B cell (primary cell): ENCODE measurements around the gene CLEC4M. TPM values are rescaled to one million over a fixed set of nuclear protein-coding genes. Genes with fewer than 3 reads are reported as not detected.
A peak's percentile ranks its signal among the peaks of the same experiment; 100 is the strongest.

Source experiments
- ATAC-seq: fragments of 200-7000 bp; cut with Tn5 transposase; one replicate; pipeline ENCODE4 v1.10.0; 2021; ENCODE audit warnings: low read depth, mild to moderate bottlenecking, moderate number of reproducible peaks, moderate library complexity
- CTCF ChIA-PET: fragments of 350-600 bp; sonication (Branson Sonifier 250); formaldehyde crosslinking; loops from one replicate; lab custom pipeline; 2021; ENCODE audit warnings: antibody characterized with exemption, inconsistent platforms; lab: Charles Lee
- POLR2A ChIA-PET: fragments of 350-600 bp; sonication (Branson Sonifier 250); formaldehyde crosslinking; loops from one replicate; lab custom pipeline; 2021; ENCODE audit warnings: antibody characterized with exemption; lab: Charles Lee
- DNase-seq: peaks from one replicate; pipeline ENCODE4 v3.0.0; 2013
- H2AFZ ChIP-seq: 2 replicates; pipeline ENCODE4 v1.6.1; 2012; ENCODE audit warnings: mild to moderate bottlenecking, low read depth, low read length; ENCODE audit not compliant: insufficient read depth, poor library complexity, severe bottlenecking
- H3K27ac ChIP-seq, 2 donors: 1 replicate in 1 of 2; 2 replicates in 1 of 2; pipeline ENCODE4 v1.5.1; 2012 to 2013; ENCODE audit warnings: low read length in 2 of 2, mild to moderate bottlenecking in 2 of 2, moderate library complexity in 1 of 2
- H3K27me3 ChIP-seq, 4 experiments: fragments of 200-600 bp in 1 of 4; sonication (generic) in 1 of 4; replicated peaks in 1 of 4; 1 replicate in 2 of 4; 2 replicates in 2 of 4; pipeline versions ENCODE4 v1.6.1 to v1.7.0; 2013 to 2016; ENCODE audit warnings: low read length in 3 of 4, mild to moderate bottlenecking in 2 of 4, mixed read lengths in 1 of 4, moderate library complexity in 1 of 4; ENCODE audit not compliant: insufficient read depth in 4 of 4, control insufficient read depth in 3 of 4; ENCODE audit errors: control extremely low read depth in 1 of 4
- H3K36me3 ChIP-seq, 2 experiments: replicated peaks in 1 of 2; 1 replicate in 1 of 2; 2 replicates in 1 of 2; pipeline versions ENCODE4 v1.6.1 to v1.7.1; 2013; ENCODE audit warnings: low read length in 1 of 2; ENCODE audit not compliant: insufficient read depth in 2 of 2, control insufficient read depth in 1 of 2; ENCODE audit errors: control extremely low read depth in 1 of 2, extremely low read depth in 1 of 2
- H3K4me1 ChIP-seq, 2 donors: fragments of 200-600 bp in 1 of 2; sonication (generic) in 1 of 2; 1 replicate in 1 of 2; 2 replicates in 1 of 2; pipeline versions ENCODE4 v1.5.1 to v1.6.1; 2013 to 2017; ENCODE audit warnings: low read length in 2 of 2; ENCODE audit not compliant: control insufficient read depth in 2 of 2, insufficient read depth in 2 of 2
- H3K4me2 ChIP-seq: replicated peaks from 2 replicates; pipeline ENCODE3; 2012; ENCODE audit warnings: mild to moderate bottlenecking, low read depth, low read length; ENCODE audit not compliant: poor library complexity, severe bottlenecking
- H3K4me3 ChIP-seq, 5 experiments: fragments of 200-600 bp in 1 of 5; sonication (generic) in 1 of 5; 1 replicate in 3 of 5; 2 replicates in 2 of 5; pipeline versions ENCODE4 v1.5.1 to v1.7.0; 2011 to 2016; ENCODE audit warnings: low read length in 4 of 5, mild to moderate bottlenecking in 4 of 5, low read depth in 2 of 5, control low read depth in 1 of 5, moderate library complexity in 1 of 5; ENCODE audit not compliant: insufficient read depth in 1 of 5; ENCODE audit errors: control extremely low read depth in 1 of 5, extremely low read depth in 1 of 5
- H3K79me2 ChIP-seq: fragments of 200-600 bp; sonication (generic); one replicate; pipeline ENCODE4 v1.6.0; 2016; ENCODE audit warnings: low read length; ENCODE audit not compliant: control insufficient read depth, insufficient read depth
- H3K9ac ChIP-seq: fragments of 200-600 bp; sonication (generic); 2 replicates; pipeline ENCODE4 v1.6.1; 2017; ENCODE audit warnings: mild to moderate bottlenecking, low read length, moderate library complexity
- H3K9me3 ChIP-seq, 3 donors: one replicate each; pipeline versions ENCODE4 v1.6.1 to v1.7.1; 2013; ENCODE audit warnings: low read length in 2 of 3; ENCODE audit not compliant: control insufficient read depth in 2 of 3, insufficient read depth in 1 of 3; ENCODE audit errors: control extremely low read depth in 1 of 3
- H4K20me1 ChIP-seq: 2 replicates; pipeline ENCODE4 v1.6.0; 2012; ENCODE audit warnings: mild to moderate bottlenecking, low read length; ENCODE audit not compliant: insufficient read depth, control insufficient read depth, poor library complexity, severe bottlenecking
- H3K27ac Mint-ChIP-seq: one replicate; pipeline ENCODE4 v1.8.0; 2021; ENCODE audit warnings: mixed read lengths
- H3K27me3 Mint-ChIP-seq: one replicate; pipeline ENCODE4 v1.8.0; 2021; ENCODE audit warnings: mixed read lengths
- H3K4me1 Mint-ChIP-seq: one replicate; pipeline ENCODE4 v1.8.0; 2021; ENCODE audit warnings: mixed read lengths
- H3K4me3 Mint-ChIP-seq: one replicate; pipeline ENCODE4 v1.8.0; 2021; ENCODE audit warnings: mixed read lengths
- H3K9me3 Mint-ChIP-seq: one replicate; pipeline ENCODE4 v1.8.0; 2022; ENCODE audit warnings: mixed read lengths; ENCODE audit not compliant: insufficient read depth
- EZH2 ChIP-seq: IDR thresholded peaks from 2 replicates; pipeline ENCODE4 v1.6.1; 2012; ENCODE audit warnings: borderline replicate concordance, low read depth, mild to moderate bottlenecking, moderate library complexity, low read length; ENCODE audit not compliant: insufficient read depth, poor library complexity, severe bottlenecking
- WGBS: methylation state at CpG from one replicate; pipeline ENCODE4 v1.1.5; 2013; ENCODE audit warnings: missing lambda C conversion rate; ENCODE audit not compliant: insufficient coverage; 5-methylcytosine and 5-hydroxymethylcytosine counted together
- intact Hi-C: fragments of 100-400 bp; cut with micrococcal nuclease; formaldehyde crosslinking; loops from one replicate; pipeline ENCODE4 v1.10.0; 2022
- polyA plus RNA-seq: library from polyadenylated mRNA; depleted of rRNA; stranded (reverse); fragments of >200 nt; gene quantifications from 2 replicates; pipeline ENCODE4 v1.2.3, GENCODE V29; 2012
- total RNA-seq, 2 donors: library from RNA; stranded (reverse); fragments of 120-200 nt in 1 of 2; gene quantifications; 1 replicate in 1 of 2; 2 replicates in 1 of 2; pipeline versions ENCODE4 v1.2.3 to v1.2.4, GENCODE V29; 2013 to 2022
- TF ChIP-seq, protein P1 (sequence below): fragments of 200-600 bp; IDR thresholded peaks from one replicate; pipeline ENCODE4 v1.8.0; 2022; ENCODE audit warnings: antibody characterized with exemption, mild to moderate bottlenecking

The CLEC4M gene
- total and polyA plus RNA-seq, 2 donors (not counting 1 experiment from before 2014, with no cell fraction given): 0.10 to 0.52 TPM

DNA sequence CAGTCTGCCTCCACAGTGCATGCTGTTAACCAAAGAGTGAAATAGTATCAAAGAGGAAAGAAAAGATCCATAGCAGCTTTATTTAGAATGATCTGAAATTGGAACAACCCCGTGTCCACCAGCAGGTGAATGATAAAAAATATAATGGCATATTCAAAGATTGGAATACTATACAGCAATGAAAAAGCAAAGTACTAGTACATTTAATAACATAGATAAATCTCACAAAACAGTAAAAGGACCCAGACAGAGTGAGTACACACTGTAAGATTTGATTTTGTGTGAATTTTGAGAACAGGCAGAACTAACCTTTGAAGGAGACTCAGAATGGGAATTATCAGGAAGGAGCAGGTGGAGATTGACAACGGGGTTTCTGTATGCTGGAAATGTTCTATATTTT, 14.9 kb upstream of the CLEC4M start:
- ChIA-PET POLR2A (no interaction called here), CTCF (interaction anchor here (0.6 to 1.0 kb wide), 3 partner anchors 33 to 52 kb away, joined by 3 read pairs; no protein-coding TSS in a partner anchor)
- H3K9me3 Mint-ChIP-seq: peaks cover 6% of the 10 kb centered on the region

GRCh38 chr19:7748756-7749155, 14.3 kb upstream of the CLEC4M start:
- CTCF ChIA-PET: interaction anchor here (0.8 kb wide), 1 partner anchor 28 kb away, joined by 4 read pairs; no protein-coding TSS in a partner anchor

More for the DNA sequence above, 14.9 kb upstream of the CLEC4M start:
- Mint-ChIP-seq H3K27me3 (no peaks in the 10 kb centered on the region), H3K27ac (no peak overlapping the region), H3K4me1 (peaks cover 59% of the 10 kb centered on the region), H3K4me3 (no peak overlapping the region)
- Histone ChIP-seq H3K4me2 (no peak overlapping the region), H3K27ac (no peak overlapping the region), H3K9ac (no peak overlapping the region), H3K4me1 (peaks cover 50 to 60% of the 10 kb centered on the region in 2 donors), H4K20me1 (no peaks in the 10 kb centered on the region), H3K9me3 (peaks cover 6 to 20% (median 9%) of the 10 kb centered on the region in 3 donors), H3K27me3 (peaks cover 0 to 5% (median 0%) of the 10 kb centered on the region in 4 experiments), H3K4me3 (no peak overlapping the region), H3K36me3 (no peaks in the 10 kb centered on the region), H2AFZ (no peak overlapping the region), H3K79me2 (no peaks in the 10 kb centered on the region)
- TF ChIP-seq, protein P1, sequence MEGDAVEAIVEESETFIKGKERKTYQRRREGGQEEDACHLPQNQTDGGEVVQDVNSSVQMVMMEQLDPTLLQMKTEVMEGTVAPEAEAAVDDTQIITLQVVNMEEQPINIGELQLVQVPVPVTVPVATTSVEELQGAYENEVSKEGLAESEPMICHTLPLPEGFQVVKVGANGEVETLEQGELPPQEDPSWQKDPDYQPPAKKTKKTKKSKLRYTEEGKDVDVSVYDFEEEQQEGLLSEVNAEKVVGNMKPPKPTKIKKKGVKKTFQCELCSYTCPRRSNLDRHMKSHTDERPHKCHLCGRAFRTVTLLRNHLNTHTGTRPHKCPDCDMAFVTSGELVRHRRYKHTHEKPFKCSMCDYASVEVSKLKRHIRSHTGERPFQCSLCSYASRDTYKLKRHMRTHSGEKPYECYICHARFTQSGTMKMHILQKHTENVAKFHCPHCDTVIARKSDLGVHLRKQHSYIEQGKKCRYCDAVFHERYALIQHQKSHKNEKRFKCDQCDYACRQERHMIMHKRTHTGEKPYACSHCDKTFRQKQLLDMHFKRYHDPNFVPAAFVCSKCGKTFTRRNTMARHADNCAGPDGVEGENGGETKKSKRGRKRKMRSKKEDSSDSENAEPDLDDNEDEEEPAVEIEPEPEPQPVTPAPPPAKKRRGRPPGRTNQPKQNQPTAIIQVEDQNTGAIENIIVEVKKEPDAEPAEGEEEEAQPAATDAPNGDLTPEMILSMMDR: no peak
- no peak for TF ChIP-seq EZH2
- intact Hi-C loops: no loop called here
- DNase-seq: no peak
- no peak for ATAC-seq
- no CpG with 5 or more reads among the region's 2 CpGs for WGBS

More at GRCh38 chr19:7748756-7749155, 14.3 kb upstream of the CLEC4M start:
- Histone ChIP-seq H4K20me1 (no peaks in the 10 kb centered on the region), H3K9me3 (peaks cover 6 to 26% (median 9%) of the 10 kb centered on the region in 3 donors), H3K36me3 (no peaks in the 10 kb centered on the region), H2AFZ (no peak overlapping the region), H3K9ac (no peak overlapping the region), H3K4me3 (no peak overlapping the region), H3K27ac (no peak overlapping the region), H3K79me2 (no peaks in the 10 kb centered on the region), H3K4me1 (peaks cover 50 to 59% of the 10 kb centered on the region in 2 donors), H3K4me2 (no peak overlapping the region), H3K27me3 (peaks cover 0 to 5% (median 0%) of the 10 kb centered on the region in 4 experiments)
- DNase-seq (peak; percentile 51), ATAC-seq (no peak)
- 30% methylated on average over 2 of the region's 4 CpGs for WGBS
- Mint-ChIP-seq H3K4me1 (peaks cover 56% of the 10 kb centered on the region), H3K4me3 (no peak overlapping the region), H3K9me3 (peaks cover 9% of the 10 kb centered on the region), H3K27ac (no peak overlapping the region), H3K27me3 (no peaks in the 10 kb centered on the region)
- TF ChIP-seq, protein P1: peak; percentile 36
- TF ChIP-seq EZH2: no peak
- POLR2A ChIA-PET: no interaction called here
- intact Hi-C loops: no loop called here
